ENCODE results near the gene TXNDC5. TPM values are rescaled to one million over a fixed set of nuclear protein-coding genes. Genes with fewer than 3 reads are reported as not detected.

TXNDC5 gene
- total and polyA plus RNA-seq, 9 of the 15 experiments (the other 6 are each of a cell fraction or from before 2014, with no cell fraction given): 33.9 to 156 (median 137) TPM

- TF ChIP-seq ZNF263 (CRISPR knock-in tag; IDR thresholded peaks at IDR 0.05; ENCODE audit: borderline replicate concordance) (0 out of 2 replicates have a peak, but pooled peaks have one; percentile 43), SAP30 (IDR thresholded peaks at IDR 0.05; ENCODE audit: borderline replicate concordance, insufficient read depth, low read depth, low read length, poor library complexity, severe bottlenecking) (peak; percentile 91), PRMT5 (CRISPR knock-in tag; IDR thresholded peaks at IDR 0.05) (0 out of 2 replicates have a peak, but pooled peaks have one; percentile 49), RBBP5 (IDR thresholded peaks at IDR 0.05; ENCODE audit: borderline replicate concordance, insufficient read depth, low read length, poor library complexity, severe bottlenecking) (peak; percentile 63), HES1 (IDR thresholded peaks at IDR 0.05; ENCODE audit: low read depth) (no peak), KDM2B (CRISPR knock-in tag; IDR thresholded peaks at IDR 0.05) (peak; percentile 89), MXD1 (CRISPR knock-in tag; IDR thresholded peaks at IDR 0.05; ENCODE audit: borderline replicate concordance, poor library complexity, severe bottlenecking) (peak; percentile 48), SRSF7 (optimal IDR thresholded peaks at IDR 0.05; ENCODE audit: low read depth, low read length) (no peak), KLF13 (tag; IDR thresholded peaks at IDR 0.05; ENCODE audit: borderline replicate concordance, low read depth) (0 out of 2 replicates have a peak, but pooled peaks have one; percentile 86), NKRF (IDR thresholded peaks at IDR 0.05; ENCODE audit: borderline replicate concordance) (peak; percentile 95), FOS (IDR thresholded peaks at IDR 0.05; ENCODE audit: extremely low read depth, insufficient read length) (no peak), ZBED1 (IDR thresholded peaks at IDR 0.05) (no peak; the same call in 1 of the 2 replicates), SIN3A (IDR thresholded peaks at IDR 0.05; ENCODE audit: borderline replicate concordance in 2 of 2, control insufficient read depth in 1 of 2, low read depth in 2 of 2, low read length in 2 of 2) (peak; percentile 63 to 83; a peak in 2 of 4 replicates), GTF2F1 (IDR thresholded peaks at IDR 0.05; ENCODE audit: low read depth, low read length) (no peak), ETS1 (conservative IDR thresholded peaks at IDR 0.05; ENCODE audit: control insufficient read depth, low read depth, low read length) (peak; percentile 62; the same call in 1 of the 2 replicates), TBP (optimal IDR thresholded peaks at IDR 0.05; ENCODE audit: low read depth, low read length) (peak; percentile 11), RB1 (IDR thresholded peaks at IDR 0.05; ENCODE audit: low read depth) (peak; percentile 58)
Measured at GRCh38 chr6:7909323-7910276, 988 bp downstream of the TXNDC5 start (continued).
